ENCODE results near the gene BCL2L11.

Gene BCL2L11

DNA sequence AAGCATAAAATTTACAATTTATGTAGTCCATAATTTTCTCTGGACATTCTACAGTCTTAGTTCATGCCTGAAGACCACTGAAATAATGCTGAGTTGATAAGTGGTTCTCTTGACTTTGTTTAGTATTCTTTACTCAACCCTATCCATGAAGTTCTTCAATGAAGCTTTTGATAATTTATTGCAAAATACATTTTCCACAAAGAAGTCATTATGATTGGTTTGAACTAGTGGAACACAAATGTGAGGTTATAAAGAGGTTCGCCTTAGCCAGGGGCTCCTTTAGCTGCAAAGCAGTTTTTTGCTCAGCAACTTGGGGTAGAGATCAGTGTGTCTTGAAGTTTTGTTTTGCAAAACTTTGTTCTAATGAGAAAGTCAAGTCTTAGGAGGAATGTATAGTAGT, 5.9 kb downstream of the BCL2L11 start:
- no peak overlapping the region for H3K4me3 ChIP-seq (ENCODE audit: low read depth, low read length)
- TF ChIP-seq POLR2A (IDR thresholded peaks at IDR 0.05; ENCODE audit: extremely low read depth, insufficient read length) = no peak
- no peak for TF ChIP-seq MYC (IDR thresholded peaks at IDR 0.05; ENCODE audit: low read depth, low read length)
- TF ChIP-seq, protein P1, sequence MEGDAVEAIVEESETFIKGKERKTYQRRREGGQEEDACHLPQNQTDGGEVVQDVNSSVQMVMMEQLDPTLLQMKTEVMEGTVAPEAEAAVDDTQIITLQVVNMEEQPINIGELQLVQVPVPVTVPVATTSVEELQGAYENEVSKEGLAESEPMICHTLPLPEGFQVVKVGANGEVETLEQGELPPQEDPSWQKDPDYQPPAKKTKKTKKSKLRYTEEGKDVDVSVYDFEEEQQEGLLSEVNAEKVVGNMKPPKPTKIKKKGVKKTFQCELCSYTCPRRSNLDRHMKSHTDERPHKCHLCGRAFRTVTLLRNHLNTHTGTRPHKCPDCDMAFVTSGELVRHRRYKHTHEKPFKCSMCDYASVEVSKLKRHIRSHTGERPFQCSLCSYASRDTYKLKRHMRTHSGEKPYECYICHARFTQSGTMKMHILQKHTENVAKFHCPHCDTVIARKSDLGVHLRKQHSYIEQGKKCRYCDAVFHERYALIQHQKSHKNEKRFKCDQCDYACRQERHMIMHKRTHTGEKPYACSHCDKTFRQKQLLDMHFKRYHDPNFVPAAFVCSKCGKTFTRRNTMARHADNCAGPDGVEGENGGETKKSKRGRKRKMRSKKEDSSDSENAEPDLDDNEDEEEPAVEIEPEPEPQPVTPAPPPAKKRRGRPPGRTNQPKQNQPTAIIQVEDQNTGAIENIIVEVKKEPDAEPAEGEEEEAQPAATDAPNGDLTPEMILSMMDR (IDR thresholded peaks at IDR 0.05; ENCODE audit: low read depth, low read length) = no peak
- TF ChIP-seq, protein P2, sequence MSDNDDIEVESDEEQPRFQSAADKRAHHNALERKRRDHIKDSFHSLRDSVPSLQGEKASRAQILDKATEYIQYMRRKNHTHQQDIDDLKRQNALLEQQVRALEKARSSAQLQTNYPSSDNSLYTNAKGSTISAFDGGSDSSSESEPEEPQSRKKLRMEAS (IDR thresholded peaks at IDR 0.05; ENCODE audit: low read depth, low read length) = no peak
- no peak for DNase-seq (ENCODE audit: low read depth)

DNA sequence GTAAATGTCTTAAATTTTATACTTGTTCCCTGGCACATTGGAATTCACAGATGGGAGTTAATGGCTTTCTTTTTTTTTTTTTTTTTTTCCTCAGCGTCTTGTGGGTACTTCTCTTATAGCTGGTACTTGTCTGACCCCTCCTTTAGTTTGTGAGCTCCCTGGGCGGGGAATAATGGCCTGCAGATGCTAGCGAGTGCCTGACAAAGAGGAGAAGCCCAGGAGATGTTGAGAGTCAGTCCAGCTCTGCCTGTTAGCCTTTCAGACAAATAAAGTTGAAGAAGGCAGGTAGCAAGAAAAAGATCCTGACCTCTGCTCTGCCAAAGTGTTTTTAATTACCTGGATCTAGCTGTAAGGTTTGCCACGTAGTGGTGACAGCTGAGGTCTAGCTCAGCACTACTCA, 6.6 kb downstream of the BCL2L11 start:
- DNase-seq (ENCODE audit: low read depth) = no peak
- H3K4me3 ChIP-seq (ENCODE audit: low read depth, low read length) = no peak overlapping the region
- no peak for TF ChIP-seq MYC (IDR thresholded peaks at IDR 0.05; ENCODE audit: low read depth, low read length)
- no peak for TF ChIP-seq POLR2A (IDR thresholded peaks at IDR 0.05; ENCODE audit: extremely low read depth, insufficient read length)
- TF ChIP-seq, protein P2 (IDR thresholded peaks at IDR 0.05; ENCODE audit: low read depth, low read length) = no peak
- TF ChIP-seq, protein P1 (IDR thresholded peaks at IDR 0.05; ENCODE audit: low read depth, low read length) = no peak

DNA sequence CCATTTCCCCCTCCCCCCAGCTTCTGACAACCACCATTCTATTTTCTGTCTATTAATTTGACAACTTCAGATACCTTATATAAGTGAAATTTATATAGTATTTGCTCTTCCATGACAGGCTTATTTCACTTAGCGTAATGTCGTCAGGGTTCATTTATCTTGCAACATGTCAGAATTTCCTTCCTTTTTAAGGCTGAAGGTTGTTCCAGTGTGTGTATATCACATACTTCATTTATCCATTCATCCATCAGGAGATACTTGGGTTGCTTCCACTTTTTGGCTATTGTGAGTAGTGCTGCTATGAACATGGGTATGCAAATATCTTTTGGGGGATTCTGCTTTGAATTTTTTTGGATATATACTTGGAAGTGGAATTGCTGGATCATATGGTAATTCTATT, 7.4 kb downstream of the BCL2L11 start:
- DNase-seq (ENCODE audit: low read depth) = no peak
- H3K4me3 ChIP-seq (ENCODE audit: low read depth, low read length) = no peak overlapping the region
- TF ChIP-seq MYC (IDR thresholded peaks at IDR 0.05; ENCODE audit: low read depth, low read length) = no peak
- TF ChIP-seq, protein P1 (IDR thresholded peaks at IDR 0.05; ENCODE audit: low read depth, low read length) = no peak
- TF ChIP-seq POLR2A (IDR thresholded peaks at IDR 0.05; ENCODE audit: extremely low read depth, insufficient read length) = no peak
- TF ChIP-seq, protein P2 (IDR thresholded peaks at IDR 0.05; ENCODE audit: low read depth, low read length) = no peak

DNA sequence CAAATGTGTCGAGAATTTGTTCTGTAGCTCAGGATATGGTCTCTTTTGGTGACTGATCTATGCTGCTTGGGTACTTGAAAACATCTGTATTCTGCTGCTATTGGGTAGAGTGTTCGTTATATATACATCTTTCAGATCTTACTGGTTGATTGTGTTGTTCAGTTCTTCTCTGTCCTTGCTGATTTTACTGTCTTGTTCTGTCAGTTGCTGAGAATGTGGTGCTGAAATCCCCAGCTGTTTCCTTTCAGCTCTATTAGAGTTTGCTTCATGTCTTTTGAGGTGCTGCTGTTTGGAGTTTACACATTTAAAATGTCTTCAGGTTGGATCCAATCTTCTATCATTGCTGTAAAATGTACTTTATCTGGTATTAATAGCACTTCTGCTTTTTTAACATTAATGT, 12.9 kb downstream of the BCL2L11 start:
- TF ChIP-seq MYC (IDR thresholded peaks at IDR 0.05; ENCODE audit: low read depth, low read length) = no peak
- TF ChIP-seq, protein P2 (IDR thresholded peaks at IDR 0.05; ENCODE audit: low read depth, low read length) = no peak
- TF ChIP-seq, protein P1 (IDR thresholded peaks at IDR 0.05; ENCODE audit: low read depth, low read length) = no peak
- no peak for TF ChIP-seq POLR2A (IDR thresholded peaks at IDR 0.05; ENCODE audit: extremely low read depth, insufficient read length)
- no peak for DNase-seq (ENCODE audit: low read depth)
- H3K4me3 ChIP-seq (ENCODE audit: low read depth, low read length) = no peak overlapping the region

DNA sequence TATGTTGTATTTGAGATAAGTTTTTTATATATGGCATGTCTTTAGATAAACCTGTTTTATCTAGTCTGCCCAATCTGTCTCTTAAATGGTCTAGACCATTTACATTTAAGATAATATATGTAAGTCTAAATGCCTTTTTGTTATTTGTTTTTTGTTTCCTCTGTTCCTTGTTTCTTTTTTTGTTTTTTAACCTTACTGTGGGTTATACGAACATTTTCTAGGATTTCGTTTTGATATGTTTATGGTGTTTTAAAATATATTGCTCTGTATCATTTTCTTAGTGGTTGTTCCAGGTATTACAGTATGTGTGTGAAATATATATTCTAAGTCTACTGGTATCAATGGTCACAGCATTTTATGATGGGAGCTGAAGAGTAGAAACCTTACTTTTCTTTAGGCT, 13.3 kb downstream of the BCL2L11 start:
- no peak overlapping the region for H3K4me3 ChIP-seq (ENCODE audit: low read depth, low read length)
- TF ChIP-seq MYC (IDR thresholded peaks at IDR 0.05; ENCODE audit: low read depth, low read length) = no peak
- TF ChIP-seq POLR2A (IDR thresholded peaks at IDR 0.05; ENCODE audit: extremely low read depth, insufficient read length) = no peak
- TF ChIP-seq, protein P1 (IDR thresholded peaks at IDR 0.05; ENCODE audit: low read depth, low read length) = no peak
- DNase-seq (ENCODE audit: low read depth) = no peak

Measured in NB4 (cell line).